Measurements from ENCODE around the gene PDILT. TPM values are rescaled to one million over a fixed set of nuclear protein-coding genes. Genes with fewer than 3 reads are reported as not detected.
"Not testable (repeated sequence)": the region's sequence is repeated elsewhere in the genome, so short reads cannot be mapped to it uniquely, and the experiment has no call there.

The PDILT gene, protein sequence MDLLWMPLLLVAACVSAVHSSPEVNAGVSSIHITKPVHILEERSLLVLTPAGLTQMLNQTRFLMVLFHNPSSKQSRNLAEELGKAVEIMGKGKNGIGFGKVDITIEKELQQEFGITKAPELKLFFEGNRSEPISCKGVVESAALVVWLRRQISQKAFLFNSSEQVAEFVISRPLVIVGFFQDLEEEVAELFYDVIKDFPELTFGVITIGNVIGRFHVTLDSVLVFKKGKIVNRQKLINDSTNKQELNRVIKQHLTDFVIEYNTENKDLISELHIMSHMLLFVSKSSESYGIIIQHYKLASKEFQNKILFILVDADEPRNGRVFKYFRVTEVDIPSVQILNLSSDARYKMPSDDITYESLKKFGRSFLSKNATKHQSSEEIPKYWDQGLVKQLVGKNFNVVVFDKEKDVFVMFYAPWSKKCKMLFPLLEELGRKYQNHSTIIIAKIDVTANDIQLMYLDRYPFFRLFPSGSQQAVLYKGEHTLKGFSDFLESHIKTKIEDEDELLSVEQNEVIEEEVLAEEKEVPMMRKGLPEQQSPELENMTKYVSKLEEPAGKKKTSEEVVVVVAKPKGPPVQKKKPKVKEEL
- not detected for total RNA-seq

DNA sequence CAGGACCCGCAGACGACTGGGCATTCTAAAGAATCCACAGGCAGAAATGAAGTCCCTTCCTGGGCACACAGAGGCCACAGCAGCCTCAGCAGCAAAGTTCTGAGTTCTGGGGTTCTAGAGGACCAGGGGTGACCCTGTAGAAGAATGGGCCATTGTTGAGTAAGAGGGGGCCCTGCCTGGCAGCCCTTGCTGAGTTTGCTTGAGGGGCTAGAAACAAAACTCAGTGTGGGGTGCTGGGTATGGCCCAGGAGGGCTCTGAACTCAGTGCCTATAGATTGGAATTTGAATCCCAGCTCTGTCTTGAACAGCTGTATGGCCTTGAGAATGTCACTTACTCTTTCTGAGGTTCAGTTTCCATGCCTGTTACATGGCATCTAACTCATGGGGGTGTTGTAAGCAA, at the start of gene PDILT:
Gene PDILT, minus strand, starts transcription at position 101 of the 400 bp plus-strand sequence. CDS start 5,437 bp downstream, outside the sequence.
- Mint-ChIP-seq H3K4me3 (no peak within 1 kb of the TSS), H3K9me3 (ENCODE audit: low read depth) (no peaks in the 10 kb centered on the region), H3K27me3 (no peaks in the 10 kb centered on the region), H3K4me1 (peaks cover 3% of the 10 kb centered on the region), H3K36me3 (no peaks in the 10 kb centered on the region), H3K27ac (no peak within 1 kb of the TSS)
- ATAC-seq (no peak), DNase-seq (no peak)
- CTCF ChIA-PET, result no interaction called here

DNA sequence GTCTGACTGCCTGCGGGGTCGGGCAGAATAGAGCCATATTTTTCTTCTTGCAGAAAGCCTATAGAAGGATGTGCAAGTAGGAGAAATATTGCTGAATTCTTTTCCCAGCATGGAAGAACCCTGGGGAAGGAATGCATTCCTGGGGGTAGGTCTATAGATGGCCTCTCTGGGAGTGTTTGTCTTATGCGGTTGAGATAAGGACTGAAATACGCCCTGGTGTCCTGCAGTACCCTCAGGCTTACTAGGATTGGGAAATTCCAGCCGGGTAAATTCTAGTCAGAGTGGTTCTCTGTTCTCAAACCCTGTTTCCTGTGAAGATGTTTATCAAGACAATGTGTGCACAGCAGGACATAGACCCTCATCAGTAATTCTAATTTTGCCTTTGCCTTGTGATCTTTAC, 49.1 kb upstream of the PDILT start:
- DNase-seq, result not testable (repeated sequence)

GRCh38 chr16:20451364-20451763, 46.8 kb upstream of the PDILT start, which contains the start of gene ACSM2A:
ACSM2A (plus strand) TSS chr16:20451521; CDS start chr16:20460115, 8,594 bp downstream.
- DNase-seq; H3K36me3 Mint-ChIP-seq; ATAC-seq; H3K4me3 Mint-ChIP-seq; H3K9me3 Mint-ChIP-seq (ENCODE audit: low read depth); H3K27ac Mint-ChIP-seq; H3K27me3 Mint-ChIP-seq; H3K4me1 Mint-ChIP-seq; CTCF ChIA-PET: not testable (repeated sequence)

More for the DNA sequence above, 49.1 kb upstream of the PDILT start:
- H3K9me3 Mint-ChIP-seq (ENCODE audit: low read depth); H3K36me3 Mint-ChIP-seq; H3K27ac Mint-ChIP-seq; H3K27me3 Mint-ChIP-seq; CTCF ChIA-PET; H3K4me3 Mint-ChIP-seq; ATAC-seq; H3K4me1 Mint-ChIP-seq: not testable (repeated sequence)

DNA sequence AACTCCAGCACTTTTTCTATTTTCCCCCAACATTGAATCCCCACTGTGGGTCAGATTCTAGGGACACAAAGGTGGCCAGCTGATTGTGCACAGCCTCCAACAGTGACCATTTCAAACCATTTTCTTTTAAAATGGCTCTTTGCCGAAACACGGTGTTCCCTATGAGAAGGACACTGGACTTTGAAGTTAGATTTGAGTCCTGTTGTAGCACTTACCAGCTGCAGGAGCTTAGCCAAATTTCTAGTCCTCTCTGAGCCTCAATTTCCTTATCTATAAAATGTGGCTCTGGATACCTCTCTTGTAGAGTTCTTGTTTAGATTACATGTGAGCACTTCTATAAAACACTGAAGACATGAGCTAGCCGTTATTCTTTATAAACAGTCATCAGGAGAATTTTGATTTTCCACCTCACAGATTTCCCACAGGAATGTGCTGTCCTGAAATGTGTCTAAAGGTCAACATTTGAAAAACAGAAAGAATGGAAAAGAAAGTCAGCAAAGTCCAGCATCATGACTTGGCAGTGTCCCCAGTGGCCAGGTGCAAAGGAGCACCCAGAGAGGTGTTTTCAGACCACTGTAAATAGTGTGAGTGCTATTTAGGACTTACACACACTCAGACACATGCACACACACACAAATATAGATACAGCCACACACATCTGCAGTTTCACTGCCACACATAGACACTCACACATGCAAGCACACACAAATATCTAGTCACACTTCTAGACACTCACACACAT, 42.3 kb upstream of the PDILT start:
- H3K4me3 Mint-ChIP-seq; DNase-seq; H3K27ac Mint-ChIP-seq; H3K4me1 Mint-ChIP-seq; CTCF ChIA-PET; H3K9me3 Mint-ChIP-seq (ENCODE audit: low read depth); H3K27me3 Mint-ChIP-seq; ATAC-seq; H3K36me3 Mint-ChIP-seq: not testable (repeated sequence)

DNA sequence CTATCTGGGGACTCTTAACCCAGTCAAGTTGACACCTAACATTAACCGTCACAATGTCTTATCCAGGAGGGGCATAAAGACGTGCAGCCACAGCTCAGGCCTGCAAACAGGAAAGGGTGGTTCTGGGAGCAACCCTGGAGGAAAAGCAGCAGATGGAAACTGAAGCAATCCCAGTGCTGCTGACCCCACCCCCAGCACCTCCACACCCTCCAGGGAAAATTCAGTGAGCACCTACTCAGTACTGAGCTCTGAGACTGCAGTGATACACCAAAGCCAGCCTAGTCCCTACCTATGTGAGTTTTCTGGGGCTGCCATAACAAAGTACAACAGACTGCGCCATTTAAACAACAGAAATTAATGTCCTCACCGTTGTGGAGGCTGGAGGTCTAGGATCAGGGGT, 37.3 kb upstream of the PDILT start:
- H3K27ac Mint-ChIP-seq; DNase-seq; H3K9me3 Mint-ChIP-seq (ENCODE audit: low read depth); H3K4me3 Mint-ChIP-seq; H3K27me3 Mint-ChIP-seq; CTCF ChIA-PET; H3K4me1 Mint-ChIP-seq; H3K36me3 Mint-ChIP-seq; ATAC-seq: not testable (repeated sequence)

- H3K27ac Mint-ChIP-seq, result no peak overlapping the region
- H3K36me3 Mint-ChIP-seq, result no peaks in the 10 kb centered on the region
- H3K9me3 Mint-ChIP-seq (ENCODE audit: low read depth), result no peaks in the 10 kb centered on the region
- DNase-seq (no peak), ATAC-seq (no peak)
- H3K4me3 Mint-ChIP-seq, result no peak overlapping the region
- H3K27me3 Mint-ChIP-seq, result peaks cover 2% of the 10 kb centered on the region
- no peaks in the 10 kb centered on the region for H3K4me1 Mint-ChIP-seq
- CTCF ChIA-PET, result no interaction called here
These were observed 36.7 kb upstream of the PDILT start for GRCh38 chr16:20441191-20441590.

GRCh38 chr16:20440731-20441130, 36.2 kb upstream of the PDILT start:
- H3K27me3 Mint-ChIP-seq; H3K27ac Mint-ChIP-seq; ATAC-seq; CTCF ChIA-PET; H3K9me3 Mint-ChIP-seq (ENCODE audit: low read depth); H3K36me3 Mint-ChIP-seq; H3K4me3 Mint-ChIP-seq; H3K4me1 Mint-ChIP-seq; DNase-seq: not testable (repeated sequence)

DNA sequence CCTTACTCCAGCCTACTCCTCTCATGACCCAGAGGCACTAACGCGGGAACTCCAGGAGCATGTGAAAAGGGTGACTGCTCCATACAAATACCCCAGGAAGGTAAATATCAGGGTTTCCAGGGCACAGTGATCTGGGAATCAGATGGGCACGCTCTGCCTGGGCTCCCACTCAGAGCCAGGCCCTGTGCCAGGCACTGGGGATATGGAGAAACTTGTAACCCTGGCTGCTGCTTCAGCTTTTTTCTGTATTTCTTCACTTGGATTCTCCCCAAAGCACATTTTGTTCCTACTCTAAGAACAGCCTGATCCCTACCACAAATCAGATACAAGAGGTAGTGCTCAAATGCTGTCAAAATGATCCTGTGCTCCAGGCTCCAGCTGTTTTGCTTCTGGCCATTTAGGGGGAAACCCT, 35.3 kb upstream of the PDILT start:
- H3K27me3 Mint-ChIP-seq; H3K36me3 Mint-ChIP-seq; H3K9me3 Mint-ChIP-seq (ENCODE audit: low read depth); DNase-seq; H3K4me3 Mint-ChIP-seq; H3K4me1 Mint-ChIP-seq; H3K27ac Mint-ChIP-seq; ATAC-seq; CTCF ChIA-PET: not testable (repeated sequence)

- H3K4me1 Mint-ChIP-seq; ATAC-seq; H3K27me3 Mint-ChIP-seq; H3K36me3 Mint-ChIP-seq; H3K27ac Mint-ChIP-seq; H3K4me3 Mint-ChIP-seq; CTCF ChIA-PET; DNase-seq; H3K9me3 Mint-ChIP-seq (ENCODE audit: low read depth): not testable (repeated sequence)
These were observed 34.4 kb upstream of the PDILT start for GRCh38 chr16:20438950-20439349.

GRCh38 chr16:20430948-20431347, 26.4 kb upstream of the PDILT start:
- Mint-ChIP-seq H3K4me3 (no peak overlapping the region), H3K27me3 (peaks cover 2% of the 10 kb centered on the region), H3K27ac (no peak overlapping the region), H3K9me3 (ENCODE audit: low read depth) (no peaks in the 10 kb centered on the region), H3K36me3 (no peaks in the 10 kb centered on the region), H3K4me1 (no peaks in the 10 kb centered on the region)
- CTCF ChIA-PET, result no interaction called here
- no peak for ATAC-seq
- DNase-seq, result no peak

DNA sequence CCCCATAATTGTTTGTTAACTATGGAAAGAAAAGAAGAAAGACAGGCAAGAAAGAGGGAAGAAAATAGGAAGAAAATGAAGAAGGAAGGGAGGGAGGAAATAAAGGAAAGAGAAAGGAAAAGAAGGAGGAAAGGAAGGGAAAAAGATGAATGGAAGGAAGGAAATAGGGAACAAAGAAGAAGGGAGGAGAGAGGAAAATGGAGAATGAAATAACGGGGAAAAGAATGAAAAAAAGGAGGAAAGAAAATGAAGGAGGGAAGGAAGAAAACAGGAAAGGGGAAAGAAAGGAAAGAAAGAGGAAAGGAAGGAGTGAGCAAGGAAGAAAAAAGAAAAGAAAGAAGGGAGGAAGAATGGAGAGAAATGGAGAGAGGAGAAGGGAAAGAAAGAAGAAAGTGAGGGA, 25.9 kb upstream of the PDILT start:
- H3K27me3 Mint-ChIP-seq; ATAC-seq; H3K9me3 Mint-ChIP-seq (ENCODE audit: low read depth); H3K27ac Mint-ChIP-seq; H3K4me3 Mint-ChIP-seq; CTCF ChIA-PET; H3K36me3 Mint-ChIP-seq; DNase-seq; H3K4me1 Mint-ChIP-seq: not testable (repeated sequence)

GRCh38 chr16:20429499-20429898, 25.0 kb upstream of the PDILT start:
- H3K9me3 Mint-ChIP-seq (ENCODE audit: low read depth); H3K4me1 Mint-ChIP-seq; H3K27ac Mint-ChIP-seq; H3K4me3 Mint-ChIP-seq; DNase-seq; H3K36me3 Mint-ChIP-seq; CTCF ChIA-PET; H3K27me3 Mint-ChIP-seq; ATAC-seq: not testable (repeated sequence)

DNA sequence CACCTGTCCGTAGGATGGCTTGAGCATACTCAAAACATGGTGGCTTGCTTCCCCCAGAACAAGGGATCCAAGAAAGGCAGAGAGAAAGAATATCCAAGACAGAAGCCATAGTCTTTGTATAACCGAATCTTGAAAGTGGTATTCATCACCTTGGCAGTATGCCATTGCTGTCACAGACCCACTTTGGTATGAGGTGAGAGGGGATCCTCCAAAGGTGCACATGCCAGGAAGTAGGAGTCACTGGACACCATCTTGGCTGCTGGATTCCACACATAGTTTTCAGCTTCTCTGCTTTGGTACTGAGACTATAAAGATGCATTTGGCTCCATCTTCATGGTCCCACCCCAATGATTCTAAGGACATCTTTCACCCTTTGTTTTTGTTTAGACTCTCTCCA, 22.9 kb upstream of the PDILT start:
- H3K27ac Mint-ChIP-seq; H3K4me1 Mint-ChIP-seq; DNase-seq; CTCF ChIA-PET; H3K27me3 Mint-ChIP-seq; H3K36me3 Mint-ChIP-seq; H3K4me3 Mint-ChIP-seq; H3K9me3 Mint-ChIP-seq (ENCODE audit: low read depth); ATAC-seq: not testable (repeated sequence)
